Panc1 (cell line): ENCODE measurements around the gene ETHE1.

Experiments used
- CTCF ChIP-seq: fragments of 450-650 bp; IDR thresholded peaks from 2 replicates; pipeline ENCODE4 v1.5.1; 2017; ENCODE audit warnings: mild to moderate bottlenecking
- POLR2AphosphoS5 ChIP-seq: IDR thresholded peaks from 2 replicates; pipeline ENCODE4 v1.6.1; 2012; ENCODE audit warnings: mild to moderate bottlenecking, low read depth, low read length, moderate library complexity
- REST ChIP-seq, 2 experiments: IDR thresholded peaks; 2 replicates each; pipeline ENCODE4 v1.6.1; 2011 to 2012; ENCODE audit warnings: low read depth in 2 of 2, control low read depth in 1 of 2, low read length in 1 of 2, mild to moderate bottlenecking in 1 of 2, moderate library complexity in 1 of 2; ENCODE audit not compliant: insufficient read depth in 1 of 2
- SIN3A ChIP-seq: IDR thresholded peaks from 2 replicates; pipeline ENCODE4 v1.6.1; 2012; ENCODE audit warnings: low read depth, mild to moderate bottlenecking, low read length, moderate library complexity, borderline replicate concordance; ENCODE audit not compliant: insufficient read depth
- TCF7L2 ChIP-seq: IDR thresholded peaks from 2 replicates; pipeline ENCODE4 v1.6.1; 2011; ENCODE audit warnings: mild to moderate bottlenecking, low read depth, low read length, inconsistent platforms

GRCh38 chr19:43485951-43486350, 41.0 kb downstream of the ETHE1 start:
- TF ChIP-seq CTCF = no peak
- TF ChIP-seq REST (IDR thresholded peaks at IDR 0.05; ENCODE audit: insufficient read depth in 1 of 2, low read depth in 2 of 2, low read length in 1 of 2) = no peak
- TF ChIP-seq POLR2AphosphoS5 = no peak
- no peak for TF ChIP-seq TCF7L2
- no peak for TF ChIP-seq SIN3A
